SK-N-SH (cell line): Measurements from ENCODE around the gene EPB41L4B. TPM values are rescaled to one million over a fixed set of nuclear protein-coding genes. Genes with fewer than 3 reads are reported as not detected.

Experiments used
- CTCF ChIA-PET: fragments of 300-600, 350-600 bp; formaldehyde crosslinking; extraction: SDS; loops from one replicate; lab custom pipeline; 2021; lab: Yijun Ruan, JAX
- POLR2A ChIA-PET: fragments of 350-600 bp; sonication (Branson Sonifier 250); formaldehyde crosslinking; extraction: SDS; loops from one replicate; lab custom pipeline; 2020; ENCODE audit warnings: antibody characterized with exemption, inconsistent platforms; lab: Yijun Ruan, JAX
- DNase-seq: peaks from one replicate; pipeline ENCODE4 v3.0.0; 2012
- H2AFZ ChIP-seq: fragments of 200-600 bp; sonication (generic); 2 replicates; pipeline ENCODE4 v1.8.1; 2016; ENCODE audit warnings: antibody characterized with exemption, mild to moderate bottlenecking, low read depth
- H3F3A ChIP-seq: fragments of 200-600 bp; sonication (generic); replicated peaks from 2 replicates; pipeline ENCODE3; 2016; ENCODE audit warnings: antibody characterized with exemption, mild to moderate bottlenecking; ENCODE audit not compliant: insufficient read depth
- H3K27ac ChIP-seq, 2 experiments: fragments of 200-500 bp in 1 of 2; fragments of 200-600 bp in 1 of 2; sonication (Bioruptor generic) in 1 of 2; sonication (generic), shearing (Covaris generic) in 1 of 2; 2 replicates each; pipeline versions ENCODE4 v1.5.1 to v1.6.1; 2014 to 2016; ENCODE audit warnings: low read depth in 2 of 2, inconsistent platforms in 1 of 2, low read length in 1 of 2, mild to moderate bottlenecking in 1 of 2, mixed read lengths in 1 of 2
- H3K27me3 ChIP-seq: fragments of 200-600 bp; sonication (generic), shearing (Covaris generic); 2 replicates; pipeline ENCODE4 v1.6.1; 2016; ENCODE audit warnings: mixed run types; ENCODE audit not compliant: insufficient read depth
- H3K36me3 ChIP-seq, 2 experiments: fragments of 200-500 bp in 1 of 2; fragments of 200-600 bp in 1 of 2; sonication (Bioruptor generic) in 1 of 2; sonication (generic) in 1 of 2; replicated peaks in 1 of 2; 2 replicates each; pipeline versions ENCODE3 to v1.5.1; 2014 to 2016; ENCODE audit warnings: low read length in 1 of 2, mild to moderate bottlenecking in 1 of 2; ENCODE audit not compliant: insufficient read depth in 2 of 2, control insufficient read depth in 1 of 2
- H3K4me1 ChIP-seq, 2 experiments: fragments of 200-500 bp in 1 of 2; fragments of 200-600 bp in 1 of 2; sonication (Bioruptor generic) in 1 of 2; sonication (generic), shearing (Covaris generic) in 1 of 2; 2 replicates each; pipeline versions ENCODE4 v1.5.1 to v1.6.1; 2014 to 2016; ENCODE audit warnings: low read depth in 1 of 2, low read length in 1 of 2, mixed run types in 1 of 2; ENCODE audit not compliant: insufficient read depth in 2 of 2, control insufficient read depth in 1 of 2
- H3K4me2 ChIP-seq: fragments of 200-600 bp; sonication (generic), shearing (Covaris generic); 2 replicates; pipeline ENCODE4 v1.6.1; 2017; ENCODE audit warnings: mixed run types
- H3K4me3 ChIP-seq, 2 experiments: fragments of 200-500 bp in 1 of 2; fragments of 200-600 bp in 1 of 2; sonication (Bioruptor generic) in 1 of 2; sonication (generic), shearing (Covaris generic) in 1 of 2; 2 replicates each; pipeline versions ENCODE4 v1.5.1 to v1.8.1; 2014 to 2016; ENCODE audit warnings: low read depth in 2 of 2, inconsistent platforms in 1 of 2, low read length in 1 of 2, mild to moderate bottlenecking in 1 of 2, mixed read lengths in 1 of 2, moderate library complexity in 1 of 2
- H3K79me2 ChIP-seq: fragments of 200-600 bp; sonication (generic); 2 replicates; pipeline ENCODE4 v1.8.1; 2017; ENCODE audit warnings: mild to moderate bottlenecking; ENCODE audit not compliant: insufficient read depth
- H3K9ac ChIP-seq: fragments of 200-600 bp; sonication (generic); 2 replicates; pipeline ENCODE4 v1.6.1; 2017; ENCODE audit warnings: mixed run types
- H3K9me2 ChIP-seq: fragments of 200-600 bp; sonication (generic); 2 replicates; pipeline ENCODE4 v1.6.1; 2017; ENCODE audit warnings: mixed run types
- H3K9me3 ChIP-seq: fragments of 200-600 bp; sonication (generic); 2 replicates; pipeline ENCODE4 v1.6.1; 2017; ENCODE audit warnings: mixed run types, mild to moderate bottlenecking, moderate library complexity
- H4K20me1 ChIP-seq: fragments of 200-600 bp; sonication (generic); 2 replicates; pipeline ENCODE4 v1.6.1; 2017; ENCODE audit warnings: mild to moderate bottlenecking, mixed run types; ENCODE audit not compliant: insufficient read depth
- EP300 ChIP-seq, 2 experiments: IDR thresholded peaks; 2 replicates each; pipeline versions ENCODE4 v1.4.0 to v1.6.1; 2012; ENCODE audit warnings: borderline replicate concordance in 1 of 2, low read depth in 1 of 2, low read length in 1 of 2
- FOSL2 ChIP-seq: IDR thresholded peaks from 2 replicates; pipeline ENCODE4 v1.4.0; 2012; ENCODE audit warnings: low read depth, mild to moderate bottlenecking, moderate library complexity, borderline replicate concordance
- FOXJ3 ChIP-seq: sonication (generic); formaldehyde crosslinking; IDR thresholded peaks from 2 replicates; pipeline ENCODE4 v1.5.1; 2020; ENCODE audit warnings: mild to moderate bottlenecking, missing genetic modification reagents
- JUND ChIP-seq: IDR thresholded peaks from 2 replicates; pipeline ENCODE4 v1.4.0; 2012
- MEF2A ChIP-seq: IDR thresholded peaks from 2 replicates; pipeline ENCODE4 v1.4.0; 2012; ENCODE audit warnings: low read depth, borderline replicate concordance
- MXI1 ChIP-seq: IDR thresholded peaks from 2 replicates; pipeline ENCODE4 v1.6.1; 2012; ENCODE audit warnings: mild to moderate bottlenecking, low read depth, low read length, improper control_type of control experiment
- POLR2AphosphoS5 ChIP-seq: IDR thresholded peaks from 2 replicates; pipeline ENCODE4 v1.6.1; 2012; ENCODE audit warnings: low read depth, low read length
- SIN3A ChIP-seq: IDR thresholded peaks from 2 replicates; pipeline ENCODE4 v1.6.1; 2012; ENCODE audit warnings: low read depth, mild to moderate bottlenecking, low read length, moderate library complexity, borderline replicate concordance
- WGBS: methylation state at CpG from one replicate; pipeline ENCODE4 v1.1.6; 2017; ENCODE audit warnings: low lambda C conversion rate; 5-methylcytosine and 5-hydroxymethylcytosine counted together
- polyA plus RNA-seq, 3 experiments: library from polyadenylated mRNA; depleted of rRNA; stranded (reverse); fragments of >200 nt; gene quantifications; 2 replicates each; pipeline ENCODE4 v1.2.3, GENCODE V29; 2012
- TF ChIP-seq, protein P1 (sequence below): fragments of 150-350 bp; IDR thresholded peaks from 2 replicates; pipeline ENCODE4 v1.6.1; 2016; ENCODE audit warnings: mild to moderate bottlenecking, low read depth, low read length
- TF ChIP-seq, protein P2 (sequence below): IDR thresholded peaks from 2 replicates; pipeline ENCODE4 v1.4.0; 2012; ENCODE audit warnings: low read depth, borderline replicate concordance
- TF ChIP-seq, protein P3 (sequence below): fragments of 150-350 bp; IDR thresholded peaks from 2 replicates; pipeline ENCODE4 v1.6.1; 2017; ENCODE audit warnings: antibody characterized with exemption, low read length, low read depth, borderline replicate concordance
- TF ChIP-seq, protein P4 (sequence below): fragments of 200-600 bp; sonication (generic); IDR thresholded peaks from 2 replicates; pipeline ENCODE4 v1.6.1; 2017; ENCODE audit warnings: antibody characterized with exemption, mild to moderate bottlenecking, moderate library complexity

Gene EPB41L4B
- polyA plus RNA-seq, 1 of the 3 experiments (the other 2 are of a cell fraction), result 0.59 TPM

DNA sequence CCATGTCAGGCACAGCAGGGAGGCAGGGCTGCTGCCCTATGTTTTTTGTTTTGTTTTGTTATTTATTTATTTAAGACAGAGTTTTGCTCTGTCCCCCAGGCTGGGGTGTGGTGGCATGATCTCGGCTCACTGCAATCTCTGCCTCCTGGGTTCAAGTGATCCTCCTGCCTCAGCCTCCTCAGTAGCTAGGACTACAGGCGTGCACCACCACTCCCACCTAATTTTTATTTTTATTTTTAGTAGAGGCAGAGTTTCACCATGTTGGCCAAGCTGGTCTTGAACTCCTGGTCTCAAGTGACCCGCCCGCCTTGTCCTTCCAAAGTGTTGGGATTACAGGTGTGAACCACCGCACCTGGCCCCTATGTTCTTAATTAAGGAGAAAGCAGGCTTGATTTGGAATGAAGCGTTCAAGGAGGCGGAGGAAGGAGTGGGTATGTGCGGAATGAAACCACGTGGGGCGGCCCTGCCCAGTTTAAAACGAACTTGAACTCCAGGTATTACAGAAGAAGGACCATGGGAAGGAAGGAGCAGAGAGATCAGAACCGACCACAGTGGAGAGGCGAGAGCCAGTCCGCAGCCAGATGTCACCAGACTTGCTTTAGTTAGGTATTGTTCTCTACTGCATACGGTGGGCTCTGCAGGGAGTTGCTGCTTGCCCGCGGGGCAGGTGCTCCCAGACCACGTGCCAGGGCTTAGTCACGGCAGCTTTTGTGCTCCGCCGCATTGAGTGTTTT, 34.9 kb upstream of the EPB41L4B start:
- no peak overlapping the region for H3K4me3 ChIP-seq
- H3K27me3 ChIP-seq, result peaks cover 6% of the 10 kb centered on the region; the same call in 1 of the 2 replicates
- H3K9ac ChIP-seq, result no peak overlapping the region
- H2AFZ ChIP-seq, result no peak overlapping the region
- no peak for DNase-seq
- CTCF ChIA-PET, result interaction anchor here (1.3 kb wide), 1 partner anchor 11 kb away, joined by 3 read pairs; no protein-coding TSS in a partner anchor
- no peaks in the 10 kb centered on the region for H3K79me2 ChIP-seq
- H3K4me1 ChIP-seq, result no peaks in the 10 kb centered on the region
- TF ChIP-seq, protein P1, sequence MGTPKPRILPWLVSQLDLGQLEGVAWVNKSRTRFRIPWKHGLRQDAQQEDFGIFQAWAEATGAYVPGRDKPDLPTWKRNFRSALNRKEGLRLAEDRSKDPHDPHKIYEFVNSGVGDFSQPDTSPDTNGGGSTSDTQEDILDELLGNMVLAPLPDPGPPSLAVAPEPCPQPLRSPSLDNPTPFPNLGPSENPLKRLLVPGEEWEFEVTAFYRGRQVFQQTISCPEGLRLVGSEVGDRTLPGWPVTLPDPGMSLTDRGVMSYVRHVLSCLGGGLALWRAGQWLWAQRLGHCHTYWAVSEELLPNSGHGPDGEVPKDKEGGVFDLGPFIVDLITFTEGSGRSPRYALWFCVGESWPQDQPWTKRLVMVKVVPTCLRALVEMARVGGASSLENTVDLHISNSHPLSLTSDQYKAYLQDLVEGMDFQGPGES, result no peak
- TF ChIP-seq FOSL2, result no peak
- H4K20me1 ChIP-seq, result no peaks in the 10 kb centered on the region
- H3K9me2 ChIP-seq, result no peaks in the 10 kb centered on the region
- no peaks in the 10 kb centered on the region for H3K36me3 ChIP-seq
- POLR2A ChIA-PET, result no interaction called here
- H3K9me3 ChIP-seq, result no peaks in the 10 kb centered on the region
- WGBS, result 62% methylated on average over 14 of the region's 21 CpGs
- H3F3A ChIP-seq, result no peaks in the 10 kb centered on the region
- no peak overlapping the region for H3K4me2 ChIP-seq
- no peak overlapping the region for H3K27ac ChIP-seq

DNA sequence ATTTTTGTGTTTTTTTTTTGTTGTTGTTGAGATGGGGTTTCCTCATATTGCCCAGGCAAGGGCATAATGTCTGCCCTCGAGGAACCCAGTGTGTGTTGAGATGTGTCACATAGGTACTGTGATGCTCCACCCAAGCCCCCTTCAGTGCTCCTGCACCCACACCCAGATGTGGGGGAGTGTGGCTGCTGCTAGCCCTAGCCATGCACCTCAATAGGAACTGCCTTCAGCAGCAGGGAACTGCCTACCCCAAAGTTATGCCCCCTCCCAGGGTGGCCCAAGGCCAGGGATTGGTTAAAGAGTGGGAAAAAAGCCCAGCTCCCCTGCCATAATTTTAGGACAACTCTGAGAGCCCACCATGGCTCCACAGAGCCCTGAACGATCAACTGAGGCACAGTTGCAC, 33.3 kb upstream of the EPB41L4B start:
- H2AFZ ChIP-seq, result no peak overlapping the region
- no peaks in the 10 kb centered on the region for H3K9me2 ChIP-seq
- H3K27ac ChIP-seq, result no peak overlapping the region
- no peaks in the 10 kb centered on the region; a peak in 1 of 4 replicates for H3K4me1 ChIP-seq
- 25% methylated on average over 2 of the region's 2 CpGs for WGBS
- no peak for DNase-seq
- CTCF ChIA-PET, result interaction anchor here (1.3 kb wide), 1 partner anchor 9 kb away, joined by 3 read pairs; no protein-coding TSS in a partner anchor
- no peaks in the 10 kb centered on the region; the same call in 1 of the 2 replicates for H4K20me1 ChIP-seq
- no peaks in the 10 kb centered on the region for H3K79me2 ChIP-seq
- no peaks in the 10 kb centered on the region for H3K9me3 ChIP-seq
- H3K4me3 ChIP-seq, result no peak overlapping the region
- no peak overlapping the region for H3K4me2 ChIP-seq
- peaks cover 8% of the 10 kb centered on the region for H3F3A ChIP-seq
- TF ChIP-seq MEF2A (no peak), EP300 (IDR thresholded peaks at IDR 0.05; ENCODE audit: borderline replicate concordance in 1 of 2, low read depth in 1 of 2, low read length in 1 of 2) (no peak), SIN3A (no peak), POLR2AphosphoS5 (no peak), FOSL2 (no peak), JUND (no peak), FOXJ3 (no peak), MXI1 (no peak)
- TF ChIP-seq, protein P2, sequence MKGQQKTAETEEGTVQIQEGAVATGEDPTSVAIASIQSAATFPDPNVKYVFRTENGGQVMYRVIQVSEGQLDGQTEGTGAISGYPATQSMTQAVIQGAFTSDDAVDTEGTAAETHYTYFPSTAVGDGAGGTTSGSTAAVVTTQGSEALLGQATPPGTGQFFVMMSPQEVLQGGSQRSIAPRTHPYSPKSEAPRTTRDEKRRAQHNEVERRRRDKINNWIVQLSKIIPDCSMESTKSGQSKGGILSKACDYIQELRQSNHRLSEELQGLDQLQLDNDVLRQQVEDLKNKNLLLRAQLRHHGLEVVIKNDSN, result no peak
- TF ChIP-seq, protein P3, sequence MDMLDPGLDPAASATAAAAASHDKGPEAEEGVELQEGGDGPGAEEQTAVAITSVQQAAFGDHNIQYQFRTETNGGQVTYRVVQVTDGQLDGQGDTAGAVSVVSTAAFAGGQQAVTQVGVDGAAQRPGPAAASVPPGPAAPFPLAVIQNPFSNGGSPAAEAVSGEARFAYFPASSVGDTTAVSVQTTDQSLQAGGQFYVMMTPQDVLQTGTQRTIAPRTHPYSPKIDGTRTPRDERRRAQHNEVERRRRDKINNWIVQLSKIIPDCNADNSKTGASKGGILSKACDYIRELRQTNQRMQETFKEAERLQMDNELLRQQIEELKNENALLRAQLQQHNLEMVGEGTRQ, result no peak
- TF ChIP-seq, protein P4, sequence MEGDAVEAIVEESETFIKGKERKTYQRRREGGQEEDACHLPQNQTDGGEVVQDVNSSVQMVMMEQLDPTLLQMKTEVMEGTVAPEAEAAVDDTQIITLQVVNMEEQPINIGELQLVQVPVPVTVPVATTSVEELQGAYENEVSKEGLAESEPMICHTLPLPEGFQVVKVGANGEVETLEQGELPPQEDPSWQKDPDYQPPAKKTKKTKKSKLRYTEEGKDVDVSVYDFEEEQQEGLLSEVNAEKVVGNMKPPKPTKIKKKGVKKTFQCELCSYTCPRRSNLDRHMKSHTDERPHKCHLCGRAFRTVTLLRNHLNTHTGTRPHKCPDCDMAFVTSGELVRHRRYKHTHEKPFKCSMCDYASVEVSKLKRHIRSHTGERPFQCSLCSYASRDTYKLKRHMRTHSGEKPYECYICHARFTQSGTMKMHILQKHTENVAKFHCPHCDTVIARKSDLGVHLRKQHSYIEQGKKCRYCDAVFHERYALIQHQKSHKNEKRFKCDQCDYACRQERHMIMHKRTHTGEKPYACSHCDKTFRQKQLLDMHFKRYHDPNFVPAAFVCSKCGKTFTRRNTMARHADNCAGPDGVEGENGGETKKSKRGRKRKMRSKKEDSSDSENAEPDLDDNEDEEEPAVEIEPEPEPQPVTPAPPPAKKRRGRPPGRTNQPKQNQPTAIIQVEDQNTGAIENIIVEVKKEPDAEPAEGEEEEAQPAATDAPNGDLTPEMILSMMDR, result no peak
- TF ChIP-seq, all 33 proteins: peak for 0
- H3K27me3 ChIP-seq, result peaks cover 6% of the 10 kb centered on the region; the same call in 1 of the 2 replicates
- no peaks in the 10 kb centered on the region for H3K36me3 ChIP-seq
- H3K9ac ChIP-seq, result no peak overlapping the region
- POLR2A ChIA-PET, result no interaction called here
